GM18520 (cell line): Measurements from ENCODE around the gene YBX2.
"Not testable (repeated sequence)": the region's sequence is repeated elsewhere in the genome, so short reads cannot be mapped to it uniquely, and the experiment has no call there.

Experiments used
- ATAC-seq: cut with Tn5 transposase; IDR thresholded peaks from one replicate; pipeline ENCODE4 v1.9.1; 2021; ENCODE audit not compliant: unreplicated experiment

Gene YBX2

GRCh38 chr17:7294614-7295153, at the start of gene YBX2:
Gene YBX2 (minus strand): TSS chr17:7294639. CDS start chr17:7294500, 139 bp downstream.
- no peak for ATAC-seq

GRCh38 chr17:7343250-7343649, 48.8 kb upstream of the YBX2 start:
- ATAC-seq, result no peak

GRCh38 chr17:7341842-7342241, 47.4 kb upstream of the YBX2 start:
- ATAC-seq, result no peak

- no peak for ATAC-seq
Measured at GRCh38 chr17:7340179-7340578, 45.7 kb upstream of the YBX2 start.

GRCh38 chr17:7337600-7337999, 43.2 kb upstream of the YBX2 start:
- ATAC-seq, result not testable (repeated sequence)

- peak; percentile 30 for ATAC-seq
Measured at GRCh38 chr17:7336240-7337175, 42.1 kb upstream of the YBX2 start, which contains the start of gene ACAP1. Gene ACAP1 (plus strand): TSS chr17:7336529. CDS start chr17:7336735, 206 bp downstream.

GRCh38 chr17:7335765-7336164, 41.3 kb upstream of the YBX2 start:
- ATAC-seq, result not testable (repeated sequence)

- ATAC-seq, result no peak
Measured at GRCh38 chr17:7334938-7335538, 40.6 kb upstream of the YBX2 start.

GRCh38 chr17:7332600-7333069, 38.2 kb upstream of the YBX2 start:
- not testable (repeated sequence) for ATAC-seq

GRCh38 chr17:7332111-7332510, 37.7 kb upstream of the YBX2 start:
- ATAC-seq, result no peak

- ATAC-seq, result no peak
Measured at GRCh38 chr17:7330638-7331015, 36.2 kb upstream of the YBX2 start.

GRCh38 chr17:7329997-7330637, 35.7 kb upstream of the YBX2 start:
- ATAC-seq, result peak; percentile 19

GRCh38 chr17:7329374-7329996, 35.0 kb upstream of the YBX2 start:
- ATAC-seq, result peak; percentile 52

- no peak for ATAC-seq
Measured at GRCh38 chr17:7328840-7329373, 34.5 kb upstream of the YBX2 start, which contains the start of gene NEURL4. Gene NEURL4 (minus strand): TSS chr17:7329335. CDS start chr17:7329312, 23 bp downstream.

GRCh38 chr17:7328009-7328408, 33.6 kb upstream of the YBX2 start:
- ATAC-seq, result no peak

GRCh38 chr17:7327501-7327900, 33.1 kb upstream of the YBX2 start:
- no peak for ATAC-seq

GRCh38 chr17:7327056-7327455, 32.6 kb upstream of the YBX2 start:
- no peak for ATAC-seq

- no peak for ATAC-seq
Measured at GRCh38 chr17:7326186-7326585, 31.7 kb upstream of the YBX2 start.

GRCh38 chr17:7325031-7325528, 30.6 kb upstream of the YBX2 start:
- ATAC-seq, result no peak

GRCh38 chr17:7324438-7324779, 30.0 kb upstream of the YBX2 start:
- ATAC-seq, result no peak
